ENCODE results near the gene MRPL21. TPM values are rescaled to one million over a fixed set of nuclear protein-coding genes. Genes with fewer than 3 reads are reported as not detected.

MRPL21 gene
- total and polyA plus RNA-seq, 2 donors (not counting 1 experiment from before 2014, with no cell fraction given), result 23.8 to 35.8 TPM

GRCh38 chr11:68865241-68865640 is 38.4 kb downstream of the MRPL21 start:
- H4K20me1 ChIP-seq (ENCODE audit: control insufficient read depth, insufficient read depth, low read length, poor library complexity, severe bottlenecking), result no peaks in the 10 kb centered on the region
- H3K27me3 ChIP-seq (replicated peaks in 1 of 4; ENCODE audit: control extremely low read depth in 1 of 4, control insufficient read depth in 3 of 4, insufficient read depth in 4 of 4, low read length in 3 of 4), result peaks cover 0 to 13% (median 8%) of the 10 kb centered on the region in 4 experiments
- CTCF ChIA-PET, result no interaction called here
- Mint-ChIP-seq H3K27ac (no peak overlapping the region), H3K4me3 (no peak overlapping the region), H3K4me1 (peaks cover 9% of the 10 kb centered on the region), H3K27me3 (peaks cover 16% of the 10 kb centered on the region), H3K9me3 (ENCODE audit: insufficient read depth) (no peaks in the 10 kb centered on the region)
- no peak overlapping the region for H3K4me3 ChIP-seq (ENCODE audit: control extremely low read depth in 1 of 5, extremely low read depth in 1 of 5, insufficient read depth in 1 of 5, low read depth in 2 of 5, low read length in 4 of 5)
- DNase-seq (no peak), ATAC-seq (ENCODE audit: low read depth) (no peak)
- no peak overlapping the region for H2AFZ ChIP-seq (ENCODE audit: insufficient read depth, low read depth, low read length, poor library complexity, severe bottlenecking)
- H3K9me3 ChIP-seq (ENCODE audit: control extremely low read depth in 1 of 3, control insufficient read depth in 2 of 3, insufficient read depth in 1 of 3, low read length in 2 of 3), result peaks cover 0 to 9% (median 7%) of the 10 kb centered on the region in 3 donors
- WGBS (ENCODE audit: insufficient coverage), result 94% methylated on average over 7 of the region's 11 CpGs
- H3K9ac ChIP-seq (ENCODE audit: low read length), result no peak overlapping the region
- H3K36me3 ChIP-seq (replicated peaks in 1 of 2; ENCODE audit: control extremely low read depth in 1 of 2, control insufficient read depth in 1 of 2, extremely low read depth in 1 of 2, insufficient read depth in 2 of 2, low read length in 1 of 2), result no peaks in the 10 kb centered on the region
- H3K79me2 ChIP-seq (ENCODE audit: control insufficient read depth, insufficient read depth, low read length), result no peaks in the 10 kb centered on the region
- no peak for TF ChIP-seq CTCF (IDR thresholded peaks at IDR 0.05)
- TF ChIP-seq EZH2 (IDR thresholded peaks at IDR 0.05; ENCODE audit: borderline replicate concordance, insufficient read depth, low read depth, low read length, poor library complexity, severe bottlenecking), result no peak
- POLR2A ChIA-PET, result no interaction called here
- intact Hi-C loops (cut with micrococcal nuclease), result no loop called here
- H3K4me2 ChIP-seq (replicated peaks; ENCODE audit: low read depth, low read length, poor library complexity, severe bottlenecking), result no peak overlapping the region
- H3K27ac ChIP-seq (ENCODE audit: low read length in 2 of 2), result no peak overlapping the region
- H3K4me1 ChIP-seq (ENCODE audit: control insufficient read depth in 2 of 2, insufficient read depth in 2 of 2, low read length in 2 of 2), result peaks cover 7 to 8% of the 10 kb centered on the region in 2 donors

DNA sequence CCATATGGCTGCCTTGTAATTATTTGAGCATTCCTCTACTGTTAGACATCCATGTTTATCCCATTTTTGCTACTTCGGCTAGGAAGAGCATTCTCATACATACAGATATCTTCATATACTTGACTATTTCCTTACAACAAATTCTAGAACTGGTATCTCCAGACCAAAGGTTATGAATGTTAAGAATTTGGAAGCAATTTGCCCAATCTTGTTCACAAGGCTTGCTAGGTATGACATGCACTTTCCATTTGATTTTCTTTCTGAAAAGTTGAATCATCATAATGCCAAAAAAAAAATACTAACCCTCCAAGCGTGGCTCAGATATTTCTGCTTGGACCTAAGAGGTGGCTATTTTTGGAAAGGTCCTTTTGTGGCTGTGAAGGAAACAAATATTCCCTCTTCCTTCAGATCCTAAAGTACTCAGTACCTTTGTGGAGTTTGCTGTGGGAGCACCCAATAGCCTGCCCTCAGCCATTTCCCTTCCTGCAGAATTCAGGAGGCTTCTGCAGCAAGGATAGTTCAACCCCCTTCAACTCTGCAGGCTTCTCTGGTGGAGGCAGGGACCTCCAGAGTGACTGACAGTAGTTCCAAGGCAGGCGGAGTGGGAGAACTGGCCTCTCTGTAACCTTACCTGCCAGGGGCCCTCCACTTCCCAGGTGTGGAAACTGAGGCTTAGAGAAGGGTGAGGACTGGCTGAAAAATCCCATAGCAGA is 39.9 kb downstream of the MRPL21 start:
- Mint-ChIP-seq H3K27ac (no peak overlapping the region), H3K9me3 (ENCODE audit: insufficient read depth) (no peaks in the 10 kb centered on the region), H3K27me3 (peaks cover 3% of the 10 kb centered on the region), H3K4me3 (no peak overlapping the region), H3K4me1 (no peaks in the 10 kb centered on the region)
- Histone ChIP-seq H3K4me1 (ENCODE audit: control insufficient read depth in 2 of 2, insufficient read depth in 2 of 2, low read length in 2 of 2) (no peaks in the 10 kb centered on the region), H3K9me3 (ENCODE audit: control extremely low read depth in 1 of 3, control insufficient read depth in 2 of 3, insufficient read depth in 1 of 3, low read length in 2 of 3) (peaks cover 0 to 9% (median 7%) of the 10 kb centered on the region in 3 donors), H3K9ac (ENCODE audit: low read length) (no peak overlapping the region), H2AFZ (ENCODE audit: insufficient read depth, low read depth, low read length, poor library complexity, severe bottlenecking) (no peak overlapping the region), H3K36me3 (replicated peaks in 1 of 2; ENCODE audit: control extremely low read depth in 1 of 2, control insufficient read depth in 1 of 2, extremely low read depth in 1 of 2, insufficient read depth in 2 of 2, low read length in 1 of 2) (no peaks in the 10 kb centered on the region), H3K4me3 (ENCODE audit: control extremely low read depth in 1 of 5, extremely low read depth in 1 of 5, insufficient read depth in 1 of 5, low read depth in 2 of 5, low read length in 4 of 5) (no peak overlapping the region), H4K20me1 (ENCODE audit: control insufficient read depth, insufficient read depth, low read length, poor library complexity, severe bottlenecking) (no peaks in the 10 kb centered on the region), H3K27ac (ENCODE audit: low read length in 2 of 2) (no peak overlapping the region), H3K79me2 (ENCODE audit: control insufficient read depth, insufficient read depth, low read length) (no peaks in the 10 kb centered on the region), H3K4me2 (replicated peaks; ENCODE audit: low read depth, low read length, poor library complexity, severe bottlenecking) (no peak overlapping the region), H3K27me3 (replicated peaks in 1 of 4; ENCODE audit: control extremely low read depth in 1 of 4, control insufficient read depth in 3 of 4, insufficient read depth in 4 of 4, low read length in 3 of 4) (peaks cover 0 to 3% (median 0%) of the 10 kb centered on the region in 4 experiments)
- WGBS (ENCODE audit: insufficient coverage), result no CpG with 5 or more reads among the region's 3 CpGs
- ChIA-PET CTCF (interaction anchor here (0.9 kb wide), 1 partner anchor 100 kb away, joined by 3 read pairs; no protein-coding TSS in a partner anchor), POLR2A (no interaction called here)
- ATAC-seq (ENCODE audit: low read depth) (no peak), DNase-seq (no peak)
- TF ChIP-seq CTCF (IDR thresholded peaks at IDR 0.05), result no peak
- TF ChIP-seq EZH2 (IDR thresholded peaks at IDR 0.05; ENCODE audit: borderline replicate concordance, insufficient read depth, low read depth, low read length, poor library complexity, severe bottlenecking), result no peak
- intact Hi-C loops (cut with micrococcal nuclease), result no loop called here
